Liver (tissue), 3 donors: ENCODE measurements around the gene RHEB.

Experiments used
- ATF3 ChIP-seq: IDR thresholded peaks from 2 replicates; pipeline ENCODE4 v1.6.1; 2016; ENCODE audit warnings: antibody characterized with exemption
- CTCF ChIP-seq: fragments of 150-350 bp; IDR thresholded peaks from 2 replicates; pipeline ENCODE4 v1.5.1; 2017; ENCODE audit warnings: improper control_type of control experiment, low read depth, low read length; ENCODE audit not compliant: missing input control
- EGR1 ChIP-seq, 2 donors: IDR thresholded peaks; 2 replicates each; pipeline ENCODE4 v1.6.1; 2016 to 2018; ENCODE audit warnings: antibody characterized with exemption in 2 of 2, low read depth in 2 of 2
- FOXA1 ChIP-seq: IDR thresholded peaks from 2 replicates; pipeline ENCODE4 v1.6.1; 2016; ENCODE audit warnings: antibody characterized with exemption
- GABPA ChIP-seq, 2 donors: IDR thresholded peaks in 1 of 2; conservative IDR thresholded peaks in 1 of 2; 2 replicates each; pipeline ENCODE4 v1.6.1; 2016; ENCODE audit warnings: antibody characterized with exemption in 2 of 2, mild to moderate bottlenecking in 1 of 2, moderate library complexity in 1 of 2
- HNF4A ChIP-seq, 2 donors: conservative IDR thresholded peaks; 2 replicates each; pipeline ENCODE4 v1.6.1; 2016; ENCODE audit warnings: antibody characterized with exemption in 2 of 2, mild to moderate bottlenecking in 2 of 2
- JUND ChIP-seq, 2 donors: IDR thresholded peaks; 2 replicates each; pipeline ENCODE4 v1.6.1; 2016; ENCODE audit warnings: antibody characterized with exemption in 2 of 2
- RAD21 ChIP-seq, 2 donors: IDR thresholded peaks; 2 replicates each; pipeline ENCODE4 v1.6.1; 2016; ENCODE audit warnings: antibody characterized with exemption in 2 of 2, mild to moderate bottlenecking in 2 of 2
- REST ChIP-seq: IDR thresholded peaks from 2 replicates; pipeline ENCODE4 v1.6.1; 2016; ENCODE audit warnings: antibody characterized with exemption, mild to moderate bottlenecking
- RXRA ChIP-seq, 2 donors: IDR thresholded peaks; 2 replicates each; pipeline ENCODE4 v1.6.1; 2017 to 2018; ENCODE audit warnings: antibody characterized with exemption in 2 of 2, mild to moderate bottlenecking in 1 of 2
- SP1 ChIP-seq: IDR thresholded peaks from 2 replicates; pipeline ENCODE4 v1.6.1; 2018; ENCODE audit warnings: antibody characterized with exemption, mild to moderate bottlenecking
- TAF1 ChIP-seq: conservative IDR thresholded peaks from 2 replicates; pipeline ENCODE4 v1.6.1; 2016; ENCODE audit warnings: antibody characterized with exemption, mild to moderate bottlenecking
- YY1 ChIP-seq: IDR thresholded peaks from 2 replicates; pipeline ENCODE4 v1.6.1; 2016; ENCODE audit warnings: antibody characterized with exemption, mild to moderate bottlenecking
- TF ChIP-seq, protein P1 (sequence below): IDR thresholded peaks from 2 replicates; pipeline ENCODE4 v1.6.1; 2016; ENCODE audit warnings: antibody characterized with exemption
- donor health status: healthy.
- donor health status: healthy.

GRCh38 chr7:151469281-151469680, 50.4 kb downstream of the RHEB start:
- no peak for TF ChIP-seq CTCF
- no peak for TF ChIP-seq RAD21 (IDR thresholded peaks at IDR 0.05)
- no peak for TF ChIP-seq REST
- no peak for TF ChIP-seq ATF3
- no peak for TF ChIP-seq YY1
- no peak for TF ChIP-seq SP1
- TF ChIP-seq GABPA (IDR thresholded peaks at IDR 0.05 in 1 of 2, conservative IDR thresholded peaks at IDR 0.05 in 1 of 2), result no peak
- TF ChIP-seq JUND (IDR thresholded peaks at IDR 0.05), result no peak
- no peak for TF ChIP-seq TAF1
- TF ChIP-seq, protein P1, sequence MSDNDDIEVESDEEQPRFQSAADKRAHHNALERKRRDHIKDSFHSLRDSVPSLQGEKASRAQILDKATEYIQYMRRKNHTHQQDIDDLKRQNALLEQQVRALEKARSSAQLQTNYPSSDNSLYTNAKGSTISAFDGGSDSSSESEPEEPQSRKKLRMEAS, result no peak
- no peak for TF ChIP-seq HNF4A (conservative IDR thresholded peaks at IDR 0.05)
- no peak for TF ChIP-seq EGR1 (IDR thresholded peaks at IDR 0.05; ENCODE audit: low read depth in 2 of 2)
- TF ChIP-seq RXRA (IDR thresholded peaks at IDR 0.05), result no peak
- TF ChIP-seq FOXA1, result no peak
